Measurements from ENCODE around the gene TBCE. TPM values are rescaled to one million over a fixed set of nuclear protein-coding genes. Genes with fewer than 3 reads are reported as not detected.
"Not testable (repeated sequence)": the region's sequence is repeated elsewhere in the genome, so short reads cannot be mapped to it uniquely, and the experiment has no call there.

The TBCE gene
- total and polyA plus RNA-seq, 5 donors from 2014 or later = 13.9 to 21.4 (median 19.7) TPM

DNA sequence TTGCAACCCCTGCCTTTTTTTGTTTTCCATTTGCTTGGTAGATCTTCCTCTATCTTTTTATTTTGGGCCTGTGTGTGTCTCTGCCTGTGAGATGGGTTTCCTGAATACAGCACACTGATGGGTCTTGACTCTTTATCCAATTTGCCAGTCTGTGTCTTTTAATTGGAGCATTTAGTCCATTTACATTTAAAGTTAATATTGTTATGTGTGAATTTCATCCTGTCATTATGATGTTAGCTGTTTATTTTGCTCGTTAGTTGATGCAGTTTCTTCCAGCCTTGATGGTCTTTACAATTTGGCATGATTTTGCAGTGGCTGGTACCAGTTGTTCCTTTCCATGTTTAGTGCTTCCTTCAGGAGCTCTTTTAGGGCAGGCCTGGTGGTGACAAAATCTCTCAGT, 18.4 kb downstream of the TBCE start:
- not testable (repeated sequence) for H3K4me1 Mint-ChIP-seq; ATAC-seq (ENCODE audit: low read depth in 2 of 2); H3K27me3 Mint-ChIP-seq; H3K27me3 ChIP-seq (ENCODE audit: control insufficient read depth, insufficient read depth, low read length); H3K36me3 ChIP-seq (ENCODE audit: control insufficient read depth, insufficient read depth, low read length); H3K27ac Mint-ChIP-seq; H3K4me1 ChIP-seq (ENCODE audit: control insufficient read depth, insufficient read depth, low read length, poor library complexity, severe bottlenecking); H3K4me3 ChIP-seq (ENCODE audit: low read depth, low read length); DNase-seq; H3K4me3 Mint-ChIP-seq; H3K9me3 ChIP-seq (ENCODE audit: control insufficient read depth in 2 of 2, low read length in 2 of 2); H3K27ac ChIP-seq (ENCODE audit: insufficient read depth, low read length, poor library complexity, severe bottlenecking)
- peaks cover 0 to 21% (median 1%) of the 10 kb centered on the region in 7 donors for H3K9me3 Mint-ChIP-seq
- H3K36me3 Mint-ChIP-seq = peaks cover 16% of the 10 kb centered on the region

DNA sequence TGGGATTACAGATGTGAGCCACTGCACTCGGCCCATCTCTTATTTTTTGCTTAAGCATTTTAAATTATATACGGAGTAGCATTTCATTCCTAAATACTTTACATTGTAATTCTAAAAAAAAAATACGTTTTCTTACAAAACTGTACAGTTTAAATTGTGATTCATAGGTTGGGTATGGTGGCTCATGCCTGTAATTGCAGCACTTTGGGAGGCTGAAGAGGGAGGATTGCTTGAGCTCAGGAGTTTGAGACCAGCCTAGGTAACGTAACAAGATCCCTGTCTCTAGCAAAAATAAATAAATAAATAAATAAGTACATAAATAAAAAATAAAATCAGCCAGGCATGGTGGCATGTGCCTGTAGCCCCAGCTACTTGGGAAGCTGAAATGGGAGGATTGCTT, 24.6 kb downstream of the TBCE start:
- DNase-seq (no peak), ATAC-seq (ENCODE audit: low read depth in 2 of 2) (no peak)
- Histone ChIP-seq H3K27me3 (ENCODE audit: control insufficient read depth, insufficient read depth, low read length) (no peaks in the 10 kb centered on the region), H3K9me3 (ENCODE audit: control insufficient read depth in 2 of 2, low read length in 2 of 2) (no peaks in the 10 kb centered on the region), H3K27ac (ENCODE audit: insufficient read depth, low read length, poor library complexity, severe bottlenecking) (no peak overlapping the region), H3K36me3 (ENCODE audit: control insufficient read depth, insufficient read depth, low read length) (no peaks in the 10 kb centered on the region), H3K4me1 (ENCODE audit: control insufficient read depth, insufficient read depth, low read length, poor library complexity, severe bottlenecking) (no peaks in the 10 kb centered on the region), H3K4me3 (ENCODE audit: low read depth, low read length) (no peak overlapping the region)
- Mint-ChIP-seq H3K36me3 (peaks cover 10% of the 10 kb centered on the region), H3K27me3 (no peaks in the 10 kb centered on the region), H3K27ac (no peak overlapping the region), H3K9me3 (peaks cover 0 to 6% (median 2%) of the 10 kb centered on the region in 7 donors), H3K4me3 (no peak overlapping the region), H3K4me1 (peaks cover 0 to 12% (median 4%) of the 10 kb centered on the region in 4 donors)

DNA sequence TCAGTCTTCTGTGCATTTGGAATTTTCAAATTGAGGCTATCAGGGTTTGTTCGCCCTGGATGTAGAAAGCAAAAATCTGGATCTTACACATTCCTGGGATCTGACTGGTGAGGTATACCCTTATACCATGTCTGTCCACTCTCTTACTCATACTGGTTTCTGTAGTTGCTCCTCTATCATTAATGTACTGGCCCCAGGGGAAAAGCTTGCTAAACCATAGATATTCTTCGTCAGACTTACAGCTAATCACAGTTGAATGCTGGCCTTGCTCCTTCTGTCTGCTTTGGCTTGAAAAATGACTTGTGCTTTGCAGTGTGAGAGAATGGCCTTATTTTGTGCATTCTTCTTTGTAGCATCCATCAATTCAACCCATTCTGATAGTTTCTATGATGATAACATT, 30.5 kb downstream of the TBCE start:
- Mint-ChIP-seq H3K4me3 (no peak overlapping the region), H3K9me3 (no peaks in the 10 kb centered on the region), H3K27ac (no peak overlapping the region), H3K4me1 (peaks cover 0 to 16% (median 14%) of the 10 kb centered on the region in 4 donors), H3K36me3 (peaks cover 9% of the 10 kb centered on the region), H3K27me3 (no peaks in the 10 kb centered on the region)
- Histone ChIP-seq H3K27me3 (ENCODE audit: control insufficient read depth, insufficient read depth, low read length) (no peaks in the 10 kb centered on the region), H3K36me3 (ENCODE audit: control insufficient read depth, insufficient read depth, low read length) (peaks cover 3% of the 10 kb centered on the region), H3K9me3 (ENCODE audit: control insufficient read depth in 2 of 2, low read length in 2 of 2) (no peaks in the 10 kb centered on the region), H3K27ac (ENCODE audit: insufficient read depth, low read length, poor library complexity, severe bottlenecking) (no peak overlapping the region), H3K4me3 (ENCODE audit: low read depth, low read length) (no peak overlapping the region), H3K4me1 (ENCODE audit: control insufficient read depth, insufficient read depth, low read length, poor library complexity, severe bottlenecking) (no peaks in the 10 kb centered on the region)
- no peak for ATAC-seq (ENCODE audit: low read depth in 2 of 2)
- no peak for DNase-seq

DNA sequence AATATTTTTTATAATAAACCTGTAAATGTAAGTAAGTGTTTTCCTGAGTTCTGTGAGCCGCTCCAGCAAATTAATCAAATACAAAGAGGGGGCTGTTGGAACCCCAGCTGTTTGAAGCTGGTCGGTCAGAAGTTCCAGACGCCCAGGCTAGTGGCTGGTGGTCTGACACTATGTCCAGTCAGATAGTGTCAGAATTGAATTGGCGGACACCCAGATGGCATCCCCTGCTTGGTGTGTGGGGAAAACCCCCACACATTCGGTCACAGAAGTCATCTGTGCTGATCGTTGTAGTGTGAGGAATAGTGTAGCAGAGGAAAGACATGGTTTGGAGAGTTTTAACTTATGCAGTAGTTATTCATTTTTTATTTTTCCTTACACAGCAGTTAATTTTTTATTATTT, 32.4 kb downstream of the TBCE start:
- H3K4me1 ChIP-seq (ENCODE audit: control insufficient read depth, insufficient read depth, low read length, poor library complexity, severe bottlenecking) = no peaks in the 10 kb centered on the region
- DNase-seq (no peak), ATAC-seq (ENCODE audit: low read depth in 2 of 2) (no peak)
- no peak overlapping the region for H3K4me3 Mint-ChIP-seq
- H3K4me3 ChIP-seq (ENCODE audit: low read depth, low read length) = no peak overlapping the region
- peak overlapping the region in 1 of 3 donors; percentile 38 for H3K27ac Mint-ChIP-seq
- no peak overlapping the region for H3K27ac ChIP-seq (ENCODE audit: insufficient read depth, low read length, poor library complexity, severe bottlenecking)
- H3K27me3 Mint-ChIP-seq = no peaks in the 10 kb centered on the region
- no peaks in the 10 kb centered on the region for H3K9me3 ChIP-seq (ENCODE audit: control insufficient read depth in 2 of 2, low read length in 2 of 2)
- H3K27me3 ChIP-seq (ENCODE audit: control insufficient read depth, insufficient read depth, low read length) = no peaks in the 10 kb centered on the region
- peaks cover 3% of the 10 kb centered on the region for H3K36me3 ChIP-seq (ENCODE audit: control insufficient read depth, insufficient read depth, low read length)
- H3K4me1 Mint-ChIP-seq = peaks cover 0 to 16% (median 14%) of the 10 kb centered on the region in 4 donors
- no peaks in the 10 kb centered on the region for H3K9me3 Mint-ChIP-seq
- H3K36me3 Mint-ChIP-seq = peaks cover 13% of the 10 kb centered on the region

DNA sequence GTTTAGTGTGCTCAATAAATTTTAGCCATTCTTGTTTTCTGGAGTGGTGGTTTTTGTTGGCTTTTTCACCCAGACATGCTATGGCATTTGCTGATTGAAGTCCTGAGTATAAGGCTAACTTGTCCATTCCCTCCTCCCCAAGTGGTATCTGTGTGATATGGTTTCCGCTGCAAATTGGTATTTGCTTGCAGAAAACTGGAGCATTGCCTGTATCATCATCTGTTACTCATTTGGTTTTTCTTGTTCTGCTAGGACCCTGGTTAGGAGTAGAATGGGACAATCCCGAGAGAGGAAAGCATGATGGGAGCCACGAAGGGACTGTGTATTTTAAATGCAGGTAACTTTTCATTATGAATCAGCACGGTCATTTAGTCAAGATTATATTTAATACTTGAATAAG, 34.0 kb downstream of the TBCE start:
- no peaks in the 10 kb centered on the region for H3K27me3 Mint-ChIP-seq
- Histone ChIP-seq H3K36me3 (ENCODE audit: control insufficient read depth, insufficient read depth, low read length) (peaks cover 3% of the 10 kb centered on the region), H3K4me1 (ENCODE audit: control insufficient read depth, insufficient read depth, low read length, poor library complexity, severe bottlenecking) (no peaks in the 10 kb centered on the region), H3K4me3 (ENCODE audit: low read depth, low read length) (no peak overlapping the region), H3K9me3 (ENCODE audit: control insufficient read depth in 2 of 2, low read length in 2 of 2) (no peaks in the 10 kb centered on the region), H3K27me3 (ENCODE audit: control insufficient read depth, insufficient read depth, low read length) (no peaks in the 10 kb centered on the region), H3K27ac (ENCODE audit: insufficient read depth, low read length, poor library complexity, severe bottlenecking) (no peak overlapping the region)
- no peaks in the 10 kb centered on the region for H3K9me3 Mint-ChIP-seq
- H3K4me3 Mint-ChIP-seq = no peak overlapping the region
- DNase-seq (no peak), ATAC-seq (ENCODE audit: low read depth in 2 of 2) (no peak)
- H3K4me1 Mint-ChIP-seq = peaks cover 0 to 14% (median 12%) of the 10 kb centered on the region in 4 donors
- H3K27ac Mint-ChIP-seq = no peak overlapping the region
- H3K36me3 Mint-ChIP-seq = peaks cover 8% of the 10 kb centered on the region

DNA sequence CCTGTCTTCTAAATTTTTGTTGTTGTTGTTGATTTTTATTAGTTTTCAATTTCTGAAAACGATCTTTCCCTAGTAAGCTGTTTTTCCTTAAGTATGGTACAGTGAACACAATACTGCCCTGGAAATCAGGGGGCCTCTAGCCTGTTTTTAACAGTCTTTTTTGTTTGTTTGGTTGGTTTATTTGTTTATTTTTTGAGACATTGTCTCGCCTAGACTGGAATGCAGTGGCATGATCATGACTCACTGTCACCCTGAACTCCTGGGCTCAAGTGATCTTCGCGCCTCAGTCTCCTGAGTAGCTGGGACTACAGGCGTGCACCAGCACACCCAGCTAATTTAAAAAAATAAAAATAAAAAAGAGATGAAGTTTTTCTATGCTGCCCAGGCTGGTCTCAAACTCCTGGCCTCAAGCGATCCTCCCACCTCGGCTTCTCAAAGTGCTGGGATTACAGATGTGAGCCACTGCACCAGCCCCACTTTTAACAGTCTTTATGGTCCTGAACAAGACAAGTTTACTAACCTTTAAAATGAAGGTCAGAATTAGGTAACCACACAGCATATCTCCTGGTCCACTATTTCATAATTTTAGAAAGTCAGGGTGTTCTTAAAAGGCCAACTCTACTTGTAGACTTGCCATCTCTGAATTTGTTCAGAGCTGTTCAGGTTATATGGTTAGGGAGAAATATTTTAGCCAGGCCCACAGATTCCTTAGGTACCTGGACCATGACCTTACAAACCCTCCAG, 35.4 kb downstream of the TBCE start:
- Histone ChIP-seq H3K4me1 (ENCODE audit: control insufficient read depth, insufficient read depth, low read length, poor library complexity, severe bottlenecking) (no peaks in the 10 kb centered on the region), H3K27me3 (ENCODE audit: control insufficient read depth, insufficient read depth, low read length) (no peaks in the 10 kb centered on the region), H3K9me3 (ENCODE audit: control insufficient read depth in 2 of 2, low read length in 2 of 2) (no peaks in the 10 kb centered on the region), H3K4me3 (ENCODE audit: low read depth, low read length) (no peak overlapping the region), H3K27ac (ENCODE audit: insufficient read depth, low read length, poor library complexity, severe bottlenecking) (no peak overlapping the region), H3K36me3 (ENCODE audit: control insufficient read depth, insufficient read depth, low read length) (peaks cover 3% of the 10 kb centered on the region)
- Mint-ChIP-seq H3K36me3 (peaks cover 5% of the 10 kb centered on the region), H3K27me3 (no peaks in the 10 kb centered on the region), H3K4me3 (no peak overlapping the region), H3K9me3 (no peaks in the 10 kb centered on the region), H3K27ac (no peak overlapping the region), H3K4me1 (peaks cover 0 to 14% (median 8%) of the 10 kb centered on the region in 4 donors)
- ATAC-seq (ENCODE audit: low read depth in 2 of 2) (no peak), DNase-seq (no peak)

DNA sequence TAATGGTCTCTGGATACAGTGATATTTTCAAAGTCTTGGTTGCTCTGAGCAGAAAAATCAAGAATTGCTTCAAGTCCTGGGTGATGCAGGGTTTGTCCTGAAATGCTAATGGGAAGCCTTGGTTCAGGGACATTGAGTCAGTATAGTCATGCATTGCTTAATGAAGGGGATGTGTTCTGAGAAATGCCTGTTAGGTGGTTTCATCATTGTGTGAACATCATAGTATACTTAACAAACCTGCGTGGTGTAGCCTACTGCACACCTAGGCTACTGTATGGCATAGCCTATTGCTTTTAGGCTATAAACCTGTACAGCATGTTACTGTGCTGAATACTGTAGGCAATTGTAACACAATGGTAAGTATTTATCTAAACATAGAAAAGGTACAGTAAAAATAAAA, 36.4 kb downstream of the TBCE start:
- H3K9me3 Mint-ChIP-seq = no peaks in the 10 kb centered on the region
- H3K4me3 Mint-ChIP-seq = no peak overlapping the region
- peaks cover 3% of the 10 kb centered on the region for H3K36me3 ChIP-seq (ENCODE audit: control insufficient read depth, insufficient read depth, low read length)
- H3K4me1 ChIP-seq (ENCODE audit: control insufficient read depth, insufficient read depth, low read length, poor library complexity, severe bottlenecking) = no peaks in the 10 kb centered on the region
- H3K36me3 Mint-ChIP-seq = peaks cover 4% of the 10 kb centered on the region
- H3K4me3 ChIP-seq (ENCODE audit: low read depth, low read length) = no peak overlapping the region
- H3K27ac Mint-ChIP-seq = no peak overlapping the region
- ATAC-seq (ENCODE audit: low read depth in 2 of 2) = no peak
- no peaks in the 10 kb centered on the region for H3K27me3 ChIP-seq (ENCODE audit: control insufficient read depth, insufficient read depth, low read length)
- H3K9me3 ChIP-seq (ENCODE audit: control insufficient read depth in 2 of 2, low read length in 2 of 2) = no peaks in the 10 kb centered on the region
- no peak for DNase-seq
- no peaks in the 10 kb centered on the region for H3K27me3 Mint-ChIP-seq
- no peak overlapping the region for H3K27ac ChIP-seq (ENCODE audit: insufficient read depth, low read length, poor library complexity, severe bottlenecking)
- peaks cover 0 to 22% (median 7%) of the 10 kb centered on the region in 4 donors for H3K4me1 Mint-ChIP-seq

DNA sequence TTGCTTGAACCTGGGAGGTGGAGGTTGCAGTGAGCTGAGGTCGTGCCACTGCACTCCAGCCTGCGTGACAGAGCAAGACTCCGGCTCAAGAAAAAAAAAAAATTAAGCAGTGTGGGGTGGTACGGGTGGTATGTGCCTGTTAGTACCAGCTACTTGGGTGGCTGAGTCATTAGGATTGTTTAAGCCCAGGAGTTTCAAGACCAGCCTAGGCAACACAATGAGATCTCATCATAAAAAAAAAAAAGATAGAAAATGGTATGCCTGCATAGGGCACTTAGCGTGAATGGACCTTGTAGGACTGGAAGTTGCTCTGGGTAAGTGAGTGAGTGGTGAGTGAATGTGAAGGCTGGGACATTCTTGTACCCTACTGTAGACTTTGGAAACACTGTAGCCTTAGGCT, 37.0 kb downstream of the TBCE start:
- Histone ChIP-seq H3K36me3 (ENCODE audit: control insufficient read depth, insufficient read depth, low read length) (peaks cover 3% of the 10 kb centered on the region), H3K27ac (ENCODE audit: insufficient read depth, low read length, poor library complexity, severe bottlenecking) (no peak overlapping the region), H3K27me3 (ENCODE audit: control insufficient read depth, insufficient read depth, low read length) (no peaks in the 10 kb centered on the region), H3K9me3 (ENCODE audit: control insufficient read depth in 2 of 2, low read length in 2 of 2) (no peaks in the 10 kb centered on the region), H3K4me3 (ENCODE audit: low read depth, low read length) (no peak overlapping the region), H3K4me1 (ENCODE audit: control insufficient read depth, insufficient read depth, low read length, poor library complexity, severe bottlenecking) (no peaks in the 10 kb centered on the region)
- H3K27ac Mint-ChIP-seq = no peak overlapping the region
- ATAC-seq (ENCODE audit: low read depth in 2 of 2) = no peak
- H3K9me3 Mint-ChIP-seq = no peaks in the 10 kb centered on the region
- peaks cover 4% of the 10 kb centered on the region for H3K36me3 Mint-ChIP-seq
- no peaks in the 10 kb centered on the region for H3K27me3 Mint-ChIP-seq
- no peak overlapping the region for H3K4me3 Mint-ChIP-seq
- H3K4me1 Mint-ChIP-seq = peaks cover 0 to 22% (median 7%) of the 10 kb centered on the region in 4 donors
- DNase-seq = no peak

Measured in CD4-positive, CD25-positive, alpha-beta regulatory T cell (primary cell).